ENCODE measurements around the gene RARRES2.
"Not testable (repeated sequence)": the region's sequence is repeated elsewhere in the genome, so short reads cannot be mapped to it uniquely, and the experiment has no call there.

- not testable (repeated sequence) for TF ChIP-seq CTCF (IDR thresholded peaks at IDR 0.05; ENCODE audit: low read depth, low read length, poor library complexity, severe bottlenecking); EZH2phosphoT487 (IDR thresholded peaks at IDR 0.05; ENCODE audit: borderline replicate concordance, low read length)
These were observed 36.8 kb downstream of the RARRES2 start for GRCh38 chr7:150304499-150305258.

Data from DOHH2 (cell line).